HG03571 (cell line): ENCODE measurements around the gene SMIM24.
"Not testable (repeated sequence)": the region's sequence is repeated elsewhere in the genome, so short reads cannot be mapped to it uniquely, and the experiment has no call there.

Experiments
- ATAC-seq: cut with Tn5 transposase; IDR thresholded peaks from one replicate; pipeline ENCODE4 v1.9.1; 2021; ENCODE audit not compliant: unreplicated experiment

SMIM24 gene

DNA sequence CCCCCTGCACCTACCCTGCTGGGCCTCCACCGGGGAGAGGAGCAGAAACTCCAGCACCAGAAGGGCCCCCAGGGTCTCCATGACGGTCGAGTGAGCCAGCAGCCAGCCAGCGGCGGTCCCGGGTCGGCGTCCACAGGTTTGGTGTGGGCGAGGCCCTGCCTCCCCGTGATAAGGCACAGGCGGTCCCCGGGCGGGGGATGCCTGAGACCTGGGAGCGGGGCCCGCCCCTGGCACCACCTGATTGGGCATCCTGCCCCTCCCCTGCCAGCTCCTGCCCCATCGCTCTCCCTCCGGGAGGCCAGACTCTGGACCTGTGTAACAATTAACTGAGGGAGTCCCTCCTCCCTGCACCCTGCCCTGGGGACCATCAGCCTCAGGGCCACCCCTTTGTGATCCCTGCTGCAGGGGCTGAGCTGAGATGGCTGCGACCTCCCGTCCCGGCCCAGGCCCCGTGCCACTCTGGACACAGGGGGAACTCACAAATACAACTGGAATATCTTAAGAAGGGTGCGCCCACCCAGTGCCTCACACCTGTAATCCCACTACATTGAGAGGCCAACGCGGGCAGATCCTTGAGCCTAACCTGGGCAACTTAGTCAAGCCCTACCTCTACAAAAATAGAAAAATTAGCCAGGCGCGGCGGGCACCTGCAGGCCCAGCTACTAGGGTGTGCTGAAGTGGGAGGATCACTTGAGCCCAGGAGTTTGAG is at the start of gene SMIM24:
TSS of gene SMIM24 (minus strand) at position 143 of the 709 bp plus-strand sequence. CDS start at position 81, 62 bp downstream.
- no peak for ATAC-seq

DNA sequence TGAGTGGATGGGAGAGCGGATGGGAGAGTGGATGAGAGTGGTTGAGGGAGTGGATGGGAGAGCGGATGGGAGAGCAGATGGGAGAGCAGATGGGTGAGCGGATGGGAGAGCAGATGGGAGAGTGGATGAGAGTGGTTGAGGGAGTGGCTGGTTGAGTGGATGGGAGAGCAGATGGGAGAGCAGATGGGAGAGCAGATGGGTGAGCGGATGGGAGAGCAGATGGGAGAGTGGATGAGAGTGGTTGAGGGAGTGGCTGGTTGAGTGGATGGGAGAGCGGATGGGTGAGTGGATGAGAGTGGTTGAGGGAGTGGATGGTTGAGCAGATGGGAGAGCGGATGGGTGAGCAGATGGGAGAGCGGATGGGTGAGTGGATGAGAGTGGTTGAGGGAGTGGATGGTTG is 49.0 kb upstream of the SMIM24 start:
- not testable (repeated sequence) for ATAC-seq

DNA sequence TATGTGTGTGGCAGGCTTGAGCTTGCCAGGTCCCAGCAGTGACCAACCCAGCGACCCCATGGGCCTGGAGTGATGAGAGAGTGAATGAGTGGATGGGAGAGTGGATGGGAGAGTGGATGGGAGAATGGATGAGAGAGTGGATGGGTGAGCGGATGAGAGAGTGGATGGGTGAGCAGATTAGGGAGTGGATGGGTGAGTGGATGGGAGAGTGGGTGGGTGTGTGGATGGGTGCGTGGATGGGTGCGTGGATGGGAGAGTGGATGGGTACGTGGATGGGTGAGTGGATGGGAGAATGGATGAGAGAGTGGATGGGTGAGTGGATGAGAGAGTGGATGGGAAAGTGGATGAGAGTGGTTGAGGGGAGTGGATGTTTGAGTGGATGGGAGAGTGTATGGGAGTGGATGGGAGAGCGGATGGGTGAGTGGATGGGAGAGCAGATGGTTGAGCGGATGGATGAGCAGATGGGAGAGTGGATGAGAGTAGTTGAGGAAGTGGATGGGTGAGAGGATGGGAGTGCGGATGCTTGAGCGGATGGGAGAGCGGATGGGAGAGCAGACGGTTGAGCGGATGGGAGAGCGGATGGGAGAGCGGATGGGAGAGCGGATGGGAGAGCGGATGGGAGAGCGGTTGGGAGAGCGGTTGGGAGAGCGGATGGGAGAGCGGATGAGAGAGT is 48.4 kb upstream of the SMIM24 start:
- ATAC-seq = no peak

DNA sequence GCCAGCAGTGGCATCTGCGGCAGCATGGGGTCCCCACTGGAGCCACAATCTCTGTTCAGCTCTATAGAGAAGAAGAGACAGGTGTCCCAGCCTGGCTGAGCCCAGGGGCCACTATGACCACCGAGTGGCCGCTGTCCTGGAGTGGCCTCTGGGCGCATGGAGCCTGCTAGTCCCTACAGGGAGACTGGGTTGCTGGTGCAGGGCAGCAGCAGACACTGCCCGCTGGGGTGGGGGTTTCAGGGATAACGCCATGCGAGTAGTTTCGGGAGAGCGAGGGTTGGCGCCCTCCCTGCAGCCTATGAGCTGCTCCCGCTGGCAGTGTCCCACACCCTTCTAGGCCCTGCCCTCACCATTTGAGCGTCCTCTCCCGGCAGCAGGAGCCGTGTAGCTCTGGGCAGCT is 47.8 kb upstream of the SMIM24 start:
- no peak for ATAC-seq

DNA sequence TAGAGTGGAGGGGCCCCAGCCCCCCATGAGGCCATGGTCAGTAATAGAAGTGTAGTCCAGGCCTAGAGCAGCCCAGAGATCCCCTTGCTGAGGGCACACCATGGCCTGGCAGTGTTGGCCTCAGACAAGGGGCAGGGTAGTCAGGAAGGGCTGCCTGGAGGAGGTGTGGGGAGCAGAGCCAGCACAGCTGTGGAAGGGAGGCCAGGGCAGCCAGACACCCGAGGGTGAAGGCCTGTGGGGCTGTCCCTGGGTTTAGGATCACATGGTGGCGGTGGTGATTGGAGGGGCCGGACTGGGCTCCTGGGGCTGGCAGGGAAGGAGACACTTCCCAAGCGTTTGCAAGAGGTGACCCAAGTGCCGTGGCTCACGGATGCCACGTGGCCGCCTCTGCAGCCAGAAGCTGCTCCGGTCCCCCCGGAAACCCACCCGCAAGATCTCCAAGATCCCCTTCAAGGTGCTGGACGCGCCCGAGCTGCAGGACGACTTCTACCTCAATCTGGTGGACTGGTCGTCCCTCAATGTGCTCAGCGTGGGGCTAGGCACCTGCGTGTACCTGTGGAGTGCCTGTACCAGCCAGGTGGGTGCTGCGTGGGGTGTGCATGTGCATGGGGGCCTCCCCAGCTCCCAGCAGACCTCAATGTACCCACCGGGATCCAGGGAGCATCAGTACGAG is 47.0 kb upstream of the SMIM24 start:
- no peak for ATAC-seq

DNA sequence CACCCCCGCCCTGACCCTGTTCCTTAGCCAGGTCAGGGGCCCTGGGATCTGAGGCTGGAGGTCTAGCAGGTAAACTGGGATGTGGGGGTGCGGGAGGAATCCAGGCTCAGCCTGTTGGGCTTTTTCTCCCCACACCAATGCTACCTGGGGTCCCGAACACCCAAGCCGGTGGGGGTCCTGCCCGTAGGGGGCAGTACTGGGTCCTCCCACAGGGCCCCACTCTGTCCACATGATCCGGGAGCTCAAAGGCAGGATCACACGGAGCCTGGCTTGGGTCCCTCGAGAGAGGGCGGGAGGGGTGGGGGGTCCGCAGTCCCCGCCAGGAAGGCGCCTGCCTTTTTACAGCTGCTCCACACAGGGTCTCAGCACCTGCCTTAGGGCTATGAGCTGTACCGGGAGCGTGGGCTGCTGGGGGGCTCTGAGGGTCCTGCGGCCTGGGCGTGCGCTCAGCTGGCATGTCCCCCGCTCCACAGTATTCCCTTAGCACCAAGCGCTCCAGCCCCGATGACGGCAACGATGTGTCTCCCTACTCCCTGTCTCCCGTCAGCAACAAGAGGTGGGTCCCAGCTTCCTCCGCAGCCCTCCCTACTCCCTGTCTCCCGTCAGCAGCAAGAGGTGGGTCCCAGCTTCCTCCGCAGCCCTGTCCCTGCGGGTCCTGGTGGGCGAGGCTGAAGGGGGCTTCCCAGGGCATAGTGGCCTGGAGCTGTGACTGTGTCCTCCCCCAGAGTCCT is 46.3 kb upstream of the SMIM24 start:
- no peak for ATAC-seq

DNA sequence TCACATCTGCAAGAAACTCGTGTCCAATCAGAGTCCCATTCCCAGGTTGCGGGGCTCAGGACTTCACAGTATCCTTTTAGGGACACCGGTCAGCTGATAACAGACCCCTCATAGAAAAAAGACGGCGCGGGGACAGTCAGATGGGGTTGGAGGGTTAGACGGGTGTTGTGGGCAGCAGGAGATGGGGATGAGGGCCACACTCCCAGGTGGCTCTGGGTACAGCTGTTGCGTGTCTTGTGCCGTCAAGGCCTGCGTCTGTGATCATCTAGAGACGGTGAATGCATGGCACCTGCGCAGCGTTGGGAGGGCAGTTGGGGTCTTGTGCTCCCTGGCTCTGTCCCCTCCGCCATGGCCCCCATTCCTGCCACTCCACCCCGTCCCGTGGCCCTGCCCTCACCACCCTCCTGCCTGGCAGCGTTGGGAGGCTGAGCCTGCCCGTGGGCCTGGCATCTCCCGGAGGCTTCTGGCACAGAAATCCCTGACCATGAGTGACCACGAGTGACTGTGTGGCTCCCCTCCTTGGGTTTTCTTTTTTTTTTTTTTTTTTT is 44.7 kb upstream of the SMIM24 start:
- ATAC-seq = no peak

DNA sequence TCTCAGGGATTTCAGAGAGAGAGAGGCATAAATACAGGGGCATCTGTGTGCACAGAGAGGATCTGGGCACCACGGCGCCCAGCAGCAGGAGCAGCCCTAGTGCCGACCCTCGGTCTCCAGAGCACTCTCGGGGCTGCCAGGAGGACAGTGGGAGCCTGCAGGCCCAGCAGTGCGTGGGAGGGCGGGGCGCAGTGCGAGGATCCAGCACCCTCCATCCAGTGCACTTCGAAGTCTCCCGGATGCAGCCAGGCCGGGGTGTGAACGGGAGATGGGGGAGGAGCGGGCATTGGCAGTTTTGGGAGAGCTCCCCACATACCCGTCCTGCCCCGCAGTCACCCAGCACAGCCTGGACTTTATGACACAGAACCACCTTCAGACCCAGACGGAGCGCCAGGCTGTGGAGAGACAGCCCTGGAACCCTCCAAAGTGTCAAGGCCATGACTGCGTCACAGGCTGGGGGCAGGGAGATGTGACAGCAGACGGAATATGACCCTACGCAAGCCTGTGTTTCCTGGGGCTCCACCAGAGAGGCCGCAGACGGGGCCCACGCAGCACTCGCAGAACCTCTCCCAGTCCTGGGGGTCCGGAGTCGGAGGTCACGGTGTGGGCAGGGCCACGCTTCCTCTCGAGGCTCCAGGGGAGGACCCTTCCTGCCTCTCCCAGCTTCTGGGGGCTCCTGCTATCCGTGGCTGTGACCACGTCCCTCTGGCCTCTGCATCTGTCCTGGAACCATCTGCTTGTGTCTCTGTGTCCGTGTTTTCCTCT is 43.9 kb upstream of the SMIM24 start:
- ATAC-seq = no peak

DNA sequence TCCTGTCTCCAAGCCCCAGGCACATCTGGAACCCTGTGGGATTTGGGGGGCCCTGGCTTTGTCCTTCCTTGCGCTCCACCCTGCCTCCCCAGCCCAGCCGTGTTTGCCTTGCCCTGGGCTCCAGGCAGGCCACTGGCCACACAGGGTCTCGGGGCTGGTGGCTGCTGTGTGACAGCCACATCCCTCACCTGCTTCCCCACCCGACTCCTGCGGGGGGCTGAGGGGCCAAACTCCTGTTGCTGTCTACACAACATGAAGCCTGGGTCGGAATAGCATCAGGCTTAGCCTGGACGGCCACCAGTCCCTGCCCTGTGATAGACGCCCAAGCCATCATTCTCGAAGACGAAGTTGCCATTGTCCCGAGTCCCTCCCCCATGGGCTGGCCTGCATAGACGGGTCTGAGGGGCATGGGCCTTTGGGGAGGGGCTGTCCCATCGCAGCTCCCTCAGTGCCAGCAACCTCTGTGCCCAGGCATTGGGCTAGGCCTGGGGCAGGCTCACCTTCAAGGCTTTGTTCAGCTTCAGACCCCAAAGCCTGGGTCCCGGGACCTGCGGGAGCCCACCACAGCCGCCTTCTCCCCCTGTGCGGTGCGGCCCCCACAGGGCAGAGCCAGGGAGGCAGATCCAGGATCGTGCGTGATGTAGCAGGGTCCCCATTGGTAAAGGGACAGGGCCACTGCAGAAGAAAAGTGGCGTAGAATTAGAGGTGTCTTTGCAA is 43.2 kb upstream of the SMIM24 start:
- ATAC-seq = no peak

DNA sequence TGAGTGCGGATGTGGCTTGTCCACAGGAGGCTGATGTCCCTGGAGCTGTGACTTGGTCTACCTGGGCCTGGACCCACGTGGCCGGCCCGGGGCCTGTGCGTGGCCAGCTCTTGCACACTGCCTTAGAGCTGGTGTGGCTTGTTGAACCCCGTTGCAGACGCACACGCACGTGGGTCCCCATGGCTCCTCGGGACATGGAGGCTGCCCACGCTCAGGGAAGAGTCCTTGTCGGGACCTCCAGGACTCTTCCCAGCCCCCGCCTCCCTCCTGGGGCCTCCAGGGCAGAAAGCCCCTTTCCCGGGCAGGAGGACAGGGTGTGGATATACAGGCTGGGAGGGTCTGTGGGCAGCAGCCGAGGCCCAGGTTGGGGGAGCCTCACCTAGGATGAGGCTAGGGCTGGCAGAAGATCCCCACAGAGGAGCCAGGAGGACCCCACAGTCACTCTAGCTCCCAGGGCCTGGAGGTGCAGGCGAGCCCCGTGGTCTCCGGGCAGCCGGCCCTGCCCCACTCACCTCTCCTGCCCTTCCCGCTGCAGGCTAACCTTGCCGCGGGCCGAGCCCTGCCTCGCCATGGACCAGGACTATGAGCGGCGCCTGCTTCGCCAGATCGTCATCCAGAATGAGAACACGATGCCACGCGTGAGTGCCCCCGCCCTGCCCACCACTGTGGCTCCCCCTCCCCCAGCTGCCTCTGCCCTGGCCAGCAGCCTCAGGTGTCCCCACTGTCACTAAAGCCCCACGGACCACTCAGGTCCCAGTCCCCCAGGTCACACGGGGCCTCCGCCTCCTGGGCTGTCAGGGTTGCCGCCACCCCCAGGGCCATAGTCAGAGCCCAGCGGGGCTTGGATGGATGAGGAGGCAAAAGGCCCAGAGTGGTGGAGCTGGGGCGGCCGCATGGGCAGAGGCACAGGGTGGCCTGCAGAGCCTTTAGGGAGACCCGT is 42.4 kb upstream of the SMIM24 start:
- ATAC-seq = no peak

DNA sequence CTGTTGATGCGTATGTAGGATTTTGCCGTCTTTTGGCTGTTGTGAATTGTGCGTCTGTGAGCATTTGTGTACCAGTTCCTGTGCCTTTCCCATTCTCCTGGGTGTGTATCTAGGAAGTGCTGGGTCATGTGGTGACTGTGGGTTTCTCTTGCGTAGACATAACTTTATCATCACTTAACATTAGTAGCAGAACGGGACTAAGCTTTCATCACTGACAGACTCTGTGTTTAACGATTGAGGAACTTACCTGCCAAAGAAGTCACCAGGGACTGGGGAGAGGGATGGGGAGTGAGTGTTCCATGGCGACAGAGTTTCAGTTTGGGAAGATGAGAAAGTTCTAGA is 40.8 kb upstream of the SMIM24 start:
- no peak for ATAC-seq

DNA sequence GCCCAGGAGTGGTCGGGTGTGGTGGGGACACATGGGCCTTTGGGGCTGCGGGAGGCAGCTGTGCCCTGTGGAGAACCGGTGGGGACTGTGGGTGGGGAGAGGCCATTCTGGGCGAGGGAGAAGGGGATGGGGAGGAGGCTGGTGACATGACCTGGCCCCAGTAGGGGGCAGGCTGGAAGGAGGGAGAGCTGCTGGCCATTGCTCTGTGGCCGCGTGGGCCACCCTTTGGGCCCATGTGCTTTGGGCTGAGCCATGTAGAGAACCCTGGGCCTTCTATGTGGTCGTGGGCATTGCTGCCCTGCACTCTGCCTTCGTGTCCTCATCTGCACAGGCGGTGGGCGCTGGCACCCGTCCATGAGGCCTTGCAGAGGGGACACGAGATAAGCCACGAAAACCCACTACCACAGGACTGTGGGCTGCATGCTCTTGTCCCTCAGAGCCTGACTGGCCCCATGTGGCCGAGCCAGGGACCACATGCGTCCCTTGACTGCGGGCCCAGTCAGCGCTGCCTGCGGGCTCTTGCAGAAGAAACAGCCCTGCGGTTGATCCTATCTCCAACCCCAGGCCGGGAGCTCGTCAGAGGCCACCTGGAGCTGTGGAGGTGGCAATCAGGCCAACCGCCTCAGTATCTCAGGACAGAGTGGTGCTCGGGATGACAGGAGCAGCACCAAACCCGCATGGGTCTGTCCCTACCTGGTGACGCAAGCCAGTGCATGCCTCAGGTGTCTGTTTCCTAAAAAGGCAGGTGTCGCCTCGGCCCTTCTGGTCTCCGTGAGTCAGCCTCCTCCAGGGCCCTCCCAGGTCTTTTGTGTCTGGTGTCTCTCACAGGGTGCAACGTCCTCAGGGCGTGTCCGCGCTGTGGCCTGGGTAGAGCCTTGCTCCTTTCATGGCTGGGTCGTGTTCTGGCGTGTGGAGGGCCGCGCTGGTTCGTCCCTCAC is 40.1 kb upstream of the SMIM24 start:
- ATAC-seq = no peak

DNA sequence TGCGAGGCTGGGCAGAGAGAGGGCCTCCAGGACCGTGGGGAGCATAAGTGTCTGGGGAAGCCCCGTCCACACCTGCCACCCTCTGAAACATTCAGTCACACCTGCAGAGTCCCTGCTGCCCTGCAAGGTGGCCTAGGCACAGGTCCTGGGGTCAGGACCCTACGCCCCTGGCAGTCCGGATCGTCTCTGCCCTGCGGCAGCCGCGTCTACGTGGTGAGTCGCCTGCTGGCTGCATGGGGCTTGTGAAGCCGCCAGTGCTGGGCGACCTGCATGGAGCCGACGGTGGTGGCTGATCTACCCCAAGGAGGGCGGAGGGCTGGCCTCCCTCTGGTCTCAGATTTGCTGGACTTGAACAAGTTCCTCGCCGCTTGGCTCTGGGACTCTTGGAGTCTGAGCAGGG is 38.8 kb upstream of the SMIM24 start:
- no peak for ATAC-seq

DNA sequence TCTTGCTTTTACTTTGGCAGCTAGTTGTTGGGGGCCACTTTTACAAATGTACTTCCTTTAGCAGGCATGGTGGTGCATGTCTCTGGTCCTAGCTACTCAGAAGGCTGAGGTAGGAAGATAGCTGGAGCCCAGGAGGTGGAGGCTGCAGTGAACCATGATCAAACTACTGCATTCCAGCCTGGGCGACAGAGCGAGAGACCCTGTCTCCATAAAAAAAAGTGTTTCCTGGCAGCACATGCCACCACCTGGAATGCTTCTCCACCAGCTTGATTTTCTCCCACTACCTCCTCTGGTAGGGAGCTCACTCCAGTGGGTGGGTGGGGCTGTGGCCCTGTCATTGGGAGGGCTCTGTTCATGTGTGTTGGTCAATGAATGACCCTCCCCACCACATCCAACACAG is 38.3 kb upstream of the SMIM24 start:
- no peak for ATAC-seq

DNA sequence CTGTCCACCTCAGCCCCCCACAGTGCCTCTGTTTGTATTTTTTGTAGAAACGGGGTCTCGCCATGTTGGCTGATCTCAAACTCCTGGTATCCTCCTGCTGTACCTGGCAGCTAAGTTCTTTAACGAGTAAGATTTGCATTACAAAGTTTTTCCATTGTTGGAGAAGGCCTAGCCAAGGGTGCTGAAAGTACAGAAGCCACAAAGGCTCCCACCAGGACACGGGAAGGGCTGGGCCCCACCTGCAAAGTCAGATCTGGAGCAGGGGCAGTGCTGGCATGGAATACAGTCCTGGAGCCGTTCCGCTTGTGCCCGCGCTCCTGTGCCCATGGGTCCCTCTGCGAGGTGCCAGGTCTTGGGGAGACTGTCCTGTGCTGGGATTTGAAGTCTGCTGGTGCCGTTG is 37.9 kb upstream of the SMIM24 start:
- no peak for ATAC-seq

DNA sequence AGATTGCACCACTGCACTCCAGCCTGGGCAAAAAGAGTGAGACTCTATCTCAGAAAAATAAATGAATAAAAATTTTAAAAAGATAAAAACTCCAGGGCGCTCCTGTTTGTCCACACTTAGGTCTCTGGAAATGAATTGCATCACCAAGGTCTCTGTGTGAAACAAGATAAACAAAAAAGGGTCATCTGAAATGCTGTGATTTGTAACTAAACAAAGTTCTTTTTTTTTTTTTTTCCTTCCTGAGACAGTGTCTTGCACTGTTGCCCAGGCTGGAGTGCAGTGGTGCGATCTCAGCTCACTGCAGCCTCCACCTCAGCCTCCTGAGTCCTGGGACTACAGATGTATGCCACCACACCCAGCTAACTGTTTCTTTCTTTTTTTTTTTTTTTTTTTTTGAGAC is 37.3 kb upstream of the SMIM24 start:
- no peak for ATAC-seq

DNA sequence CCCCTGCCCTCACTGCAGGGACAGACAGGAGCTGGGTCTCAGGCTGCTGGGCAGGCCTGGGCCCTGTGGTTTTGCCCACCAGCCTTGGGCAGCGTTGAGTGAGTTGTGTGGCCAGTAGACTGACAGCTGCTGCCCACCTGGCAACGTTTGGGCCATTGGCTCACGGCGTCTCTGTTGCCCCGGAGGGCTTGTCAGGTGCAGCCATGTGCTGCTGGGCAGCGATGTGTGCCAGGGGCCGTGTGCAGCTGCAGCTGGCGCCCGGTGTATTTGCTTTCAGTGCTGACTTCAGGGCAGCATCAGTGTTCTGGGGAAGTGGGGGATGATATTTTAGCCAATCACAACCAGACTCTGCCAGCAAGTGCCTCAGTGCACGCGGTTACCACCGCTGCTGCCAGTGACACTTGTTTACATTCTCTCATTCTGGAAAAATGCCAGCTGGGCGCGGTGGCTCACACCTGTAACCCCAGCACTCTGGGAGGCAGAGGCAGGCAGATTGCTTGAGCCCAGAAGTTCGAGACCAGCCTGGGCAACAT is 36.4 kb upstream of the SMIM24 start:
- no peak for ATAC-seq
